ENCODE measurements around the gene MRO.

GRCh38 chr18:50844960-50845359, 25.1 kb upstream of the MRO start:
- no peak for TF ChIP-seq CTCF (conservative IDR thresholded peaks at IDR 0.05 in 1 of 2, IDR thresholded peaks at IDR 0.05 in 1 of 2; ENCODE audit: low read depth in 1 of 2, low read length in 2 of 2)
- no peak for TF ChIP-seq EZH2 (IDR thresholded peaks at IDR 0.05; ENCODE audit: low read length, missing control alignments)

Measured in fibroblast of lung (primary cell).